A549 (cell line): ENCODE data around the gene TGFBR1.

Experiments
- EP300 ChIP-seq, 2 experiments: fragments of >200 bp; sonication (Bioruptor Twin); formaldehyde crosslinking; IDR thresholded peaks; 2 replicates in 1 of 2; 3 replicates in 1 of 2; pipeline ENCODE4 v1.6.1; 2016 to 2017
- HOXA7 ChIP-seq: fragments of 250-450 bp; sonication (Bioruptor Pico); IDR thresholded peaks from 2 replicates; pipeline ENCODE4 v1.5.0; 2020; ENCODE audit warnings: mild to moderate bottlenecking, moderate library complexity
- POLR2A ChIP-seq: IDR thresholded peaks from 2 replicates; pipeline ENCODE4 v1.6.1; 2012; ENCODE audit warnings: mild to moderate bottlenecking, low read length
- RAD21 ChIP-seq, 2 experiments: fragments of >200 bp in 1 of 2; sonication (Bioruptor Twin) in 1 of 2; formaldehyde crosslinking in 1 of 2; IDR thresholded peaks in 1 of 2; conservative IDR thresholded peaks in 1 of 2; 2 replicates in 1 of 2; 3 replicates in 1 of 2; pipeline ENCODE4 v1.6.1; 2012 to 2018; ENCODE audit warnings: inconsistent platforms in 1 of 2
- TF ChIP-seq, protein P1 (sequence below): fragments of >200 bp; sonication (Bioruptor Twin); formaldehyde crosslinking; IDR thresholded peaks from 3 replicates; pipeline ENCODE4 v1.5.1; 2016
- TF ChIP-seq, protein P2 (sequence below): IDR thresholded peaks from 2 replicates; pipeline ENCODE4 v1.6.1; 2012

GRCh38 chr9:99138424-99139284, 33.7 kb downstream of the TGFBR1 start:
- no peak for TF ChIP-seq RAD21 (conservative IDR thresholded peaks at IDR 0.05 in 1 of 2, IDR thresholded peaks at IDR 0.05 in 1 of 2)
- TF ChIP-seq, protein P1, sequence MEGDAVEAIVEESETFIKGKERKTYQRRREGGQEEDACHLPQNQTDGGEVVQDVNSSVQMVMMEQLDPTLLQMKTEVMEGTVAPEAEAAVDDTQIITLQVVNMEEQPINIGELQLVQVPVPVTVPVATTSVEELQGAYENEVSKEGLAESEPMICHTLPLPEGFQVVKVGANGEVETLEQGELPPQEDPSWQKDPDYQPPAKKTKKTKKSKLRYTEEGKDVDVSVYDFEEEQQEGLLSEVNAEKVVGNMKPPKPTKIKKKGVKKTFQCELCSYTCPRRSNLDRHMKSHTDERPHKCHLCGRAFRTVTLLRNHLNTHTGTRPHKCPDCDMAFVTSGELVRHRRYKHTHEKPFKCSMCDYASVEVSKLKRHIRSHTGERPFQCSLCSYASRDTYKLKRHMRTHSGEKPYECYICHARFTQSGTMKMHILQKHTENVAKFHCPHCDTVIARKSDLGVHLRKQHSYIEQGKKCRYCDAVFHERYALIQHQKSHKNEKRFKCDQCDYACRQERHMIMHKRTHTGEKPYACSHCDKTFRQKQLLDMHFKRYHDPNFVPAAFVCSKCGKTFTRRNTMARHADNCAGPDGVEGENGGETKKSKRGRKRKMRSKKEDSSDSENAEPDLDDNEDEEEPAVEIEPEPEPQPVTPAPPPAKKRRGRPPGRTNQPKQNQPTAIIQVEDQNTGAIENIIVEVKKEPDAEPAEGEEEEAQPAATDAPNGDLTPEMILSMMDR: no peak
- TF ChIP-seq HOXA7 (CRISPR knock-in tag): no peak
- TF ChIP-seq, protein P2, sequence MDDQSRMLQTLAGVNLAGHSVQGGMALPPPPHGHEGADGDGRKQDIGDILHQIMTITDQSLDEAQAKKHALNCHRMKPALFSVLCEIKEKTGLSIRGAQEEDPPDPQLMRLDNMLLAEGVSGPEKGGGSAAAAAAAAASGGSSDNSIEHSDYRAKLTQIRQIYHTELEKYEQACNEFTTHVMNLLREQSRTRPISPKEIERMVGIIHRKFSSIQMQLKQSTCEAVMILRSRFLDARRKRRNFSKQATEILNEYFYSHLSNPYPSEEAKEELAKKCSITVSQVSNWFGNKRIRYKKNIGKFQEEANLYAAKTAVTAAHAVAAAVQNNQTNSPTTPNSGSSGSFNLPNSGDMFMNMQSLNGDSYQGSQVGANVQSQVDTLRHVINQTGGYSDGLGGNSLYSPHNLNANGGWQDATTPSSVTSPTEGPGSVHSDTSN: no peak
- no peak for TF ChIP-seq POLR2A
- TF ChIP-seq EP300 (IDR thresholded peaks at IDR 0.05): no peak
